SK-N-SH treated with all-trans-retinoic acid at 6 μM for 48 hours (cell line): Measurements from ENCODE around the gene RPS6KA2.

ENCODE experiments used
- CSDC2 ChIP-seq: fragments of 250-450 bp; sonication (Bioruptor Pico); IDR thresholded peaks from 2 replicates; pipeline ENCODE4 v1.5.0; 2020; ENCODE audit warnings: mild to moderate bottlenecking, moderate library complexity
- PPARA ChIP-seq: fragments of 250-450 bp; sonication (Bioruptor Pico); IDR thresholded peaks from 2 replicates; pipeline ENCODE4 v1.5.0; 2020; ENCODE audit warnings: mild to moderate bottlenecking, borderline replicate concordance
- TCF4 ChIP-seq: fragments of 250-450 bp; sonication (Bioruptor Pico); IDR thresholded peaks from 2 replicates; pipeline ENCODE4 v1.8.0; 2021; ENCODE audit warnings: mild to moderate bottlenecking, moderate library complexity, borderline replicate concordance
- TOX ChIP-seq: fragments of 250-450 bp; sonication (Bioruptor Pico); IDR thresholded peaks from 2 replicates; pipeline ENCODE4 v1.8.0; 2021; ENCODE audit warnings: mild to moderate bottlenecking, moderate library complexity, borderline replicate concordance
- ZFP30 ChIP-seq: fragments of 450-650 bp; formaldehyde crosslinking; IDR thresholded peaks from 2 replicates; pipeline ENCODE4 v1.5.0; 2022; ENCODE audit warnings: mild to moderate bottlenecking, moderate library complexity
- TF ChIP-seq, protein P1 (sequence below): fragments of 250-450 bp; sonication (Bioruptor Pico); IDR thresholded peaks from 2 replicates; pipeline ENCODE4 v1.8.0; 2021; ENCODE audit warnings: low read depth, mild to moderate bottlenecking, moderate library complexity, borderline replicate concordance

DNA sequence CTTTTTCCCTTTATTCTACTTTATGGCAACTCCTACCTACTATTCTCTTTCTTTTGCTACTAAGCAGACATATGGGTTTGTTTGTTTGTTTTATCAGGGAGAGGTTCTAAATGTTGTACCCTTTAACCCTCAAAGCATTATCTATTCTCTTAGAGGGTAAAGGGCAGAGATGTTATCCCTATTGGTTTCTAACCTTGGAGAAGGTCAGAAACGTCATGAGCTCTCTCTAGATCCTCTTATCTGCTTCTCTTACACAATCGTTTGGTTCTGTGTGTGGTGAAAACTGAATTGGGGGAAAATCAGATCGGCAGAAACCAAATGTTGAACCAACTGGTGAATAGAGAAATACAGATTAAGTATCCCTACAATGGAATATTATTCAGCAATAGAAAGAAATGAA lies 237.9 kb downstream of the RPS6KA2 start:
- TF ChIP-seq ZFP30 (CRISPR knock-in tag) (no peak), TOX (CRISPR knock-in tag) (no peak), PPARA (CRISPR knock-in tag) (no peak), TCF4 (CRISPR knock-in tag) (no peak), CSDC2 (CRISPR knock-in tag) (no peak)
- TF ChIP-seq, protein P1, sequence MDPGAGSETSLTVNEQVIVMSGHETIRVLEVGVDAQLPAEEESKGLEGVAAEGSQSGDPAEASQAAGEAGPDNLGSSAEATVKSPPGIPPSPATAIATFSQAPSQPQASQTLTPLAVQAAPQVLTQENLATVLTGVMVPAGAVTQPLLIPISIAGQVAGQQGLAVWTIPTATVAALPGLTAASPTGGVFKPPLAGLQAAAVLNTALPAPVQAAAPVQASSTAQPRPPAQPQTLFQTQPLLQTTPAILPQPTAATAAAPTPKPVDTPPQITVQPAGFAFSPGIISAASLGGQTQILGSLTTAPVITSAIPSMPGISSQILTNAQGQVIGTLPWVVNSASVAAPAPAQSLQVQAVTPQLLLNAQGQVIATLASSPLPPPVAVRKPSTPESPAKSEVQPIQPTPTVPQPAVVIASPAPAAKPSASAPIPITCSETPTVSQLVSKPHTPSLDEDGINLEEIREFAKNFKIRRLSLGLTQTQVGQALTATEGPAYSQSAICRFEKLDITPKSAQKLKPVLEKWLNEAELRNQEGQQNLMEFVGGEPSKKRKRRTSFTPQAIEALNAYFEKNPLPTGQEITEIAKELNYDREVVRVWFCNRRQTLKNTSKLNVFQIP (CRISPR knock-in tag) = no peak
